ENCODE results near the gene PRAME. TPM values are rescaled to one million over a fixed set of nuclear protein-coding genes. Genes with fewer than 3 reads are reported as not detected.

The PRAME gene
- total and polyA plus RNA-seq, 2 experiments from 2014 or later, result not detected

- 44 to 50% methylated on average over 5 of the region's 5 CpGs for WGBS, 2 experiments (ENCODE audit: low coverage in 1 of 2, low lambda C conversion rate in 2 of 2, missing lambda C conversion rate in 2 of 2)
- H3K4me2 ChIP-seq (ENCODE audit: unreplicated experiment), result no peak overlapping the region
- H3K4me3 ChIP-seq, result no peak overlapping the region
- H3K4me1 ChIP-seq (ENCODE audit: insufficient read depth), result no peaks in the 10 kb centered on the region
- no peak overlapping the region for H3K9ac ChIP-seq
- no peak for DNase-seq
- TF ChIP-seq EZH2 (IDR thresholded peaks at IDR 0.05; ENCODE audit: insufficient read depth, poor library complexity, severe bottlenecking) (no peak), EZH2phosphoT487 (IDR thresholded peaks at IDR 0.05; ENCODE audit: insufficient read depth, low read depth) (no peak)
- no peaks in the 10 kb centered on the region for H4K20me1 ChIP-seq (ENCODE audit: insufficient read depth)
- no peak overlapping the region for H2AFZ ChIP-seq
- H3K27me3 ChIP-seq (replicated peaks; ENCODE audit: insufficient read depth), result peaks cover 30% of the 10 kb centered on the region
- no peaks in the 10 kb centered on the region for H3K9me3 ChIP-seq (ENCODE audit: low read depth)
- H3F3A ChIP-seq (ENCODE audit: insufficient read depth), result no peaks in the 10 kb centered on the region
- no peak overlapping the region for H3K27ac ChIP-seq
- H3K9me2 ChIP-seq (ENCODE audit: insufficient read depth), result no peaks in the 10 kb centered on the region
- no peaks in the 10 kb centered on the region for H3K79me2 ChIP-seq (ENCODE audit: insufficient read depth)
- in situ Hi-C loops (cut with MboI), result no loop called here
- H3K36me3 ChIP-seq (ENCODE audit: low read depth), result no peaks in the 10 kb centered on the region
Observed at GRCh38 chr22:22595001-22595835, 36.2 kb upstream of the PRAME start.

DNA sequence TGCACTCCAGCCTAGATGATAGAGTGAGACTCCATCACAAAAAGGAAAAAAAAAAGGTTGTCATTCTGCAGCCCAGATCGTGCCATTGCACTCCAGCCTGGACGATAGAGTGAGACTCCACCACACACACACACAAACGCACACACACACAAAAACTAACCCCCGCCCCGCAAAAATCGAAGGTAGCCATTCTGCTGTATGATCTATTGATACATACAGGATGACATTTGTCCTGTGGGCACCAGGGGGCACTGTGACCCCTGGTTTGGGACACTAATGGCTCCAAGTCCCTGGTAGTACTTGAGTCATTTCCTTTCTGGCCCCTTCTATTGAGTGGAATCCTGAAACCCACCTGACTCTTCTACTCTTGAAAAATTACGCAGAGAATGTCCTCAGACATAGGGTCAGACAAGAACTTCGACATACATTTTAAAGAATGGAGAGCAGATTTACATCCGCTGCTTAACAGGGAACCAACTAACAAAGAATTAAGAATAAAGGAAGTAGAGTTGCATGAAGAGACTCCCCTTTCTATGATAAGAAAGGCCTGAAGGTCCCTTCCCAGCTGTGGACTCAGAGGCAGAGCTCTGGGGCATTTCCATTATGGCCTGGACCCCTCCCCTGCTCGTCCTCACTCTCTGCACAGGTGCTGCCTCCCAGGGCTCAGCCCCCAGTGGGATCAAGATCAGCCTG, 35.0 kb upstream of the PRAME start:
- Histone ChIP-seq H3K27me3 (replicated peaks; ENCODE audit: insufficient read depth) (peaks cover 38% of the 10 kb centered on the region), H3K9ac (no peak overlapping the region), H3K36me3 (ENCODE audit: low read depth) (no peaks in the 10 kb centered on the region), H2AFZ (no peak overlapping the region), H3K4me1 (ENCODE audit: insufficient read depth) (no peaks in the 10 kb centered on the region), H3K9me3 (ENCODE audit: low read depth) (no peaks in the 10 kb centered on the region), H3K4me2 (ENCODE audit: unreplicated experiment) (no peak overlapping the region), H4K20me1 (ENCODE audit: insufficient read depth) (no peaks in the 10 kb centered on the region), H3K27ac (no peak overlapping the region), H3K9me2 (ENCODE audit: insufficient read depth) (no peaks in the 10 kb centered on the region), H3K4me3 (no peak overlapping the region), H3K79me2 (ENCODE audit: insufficient read depth) (no peaks in the 10 kb centered on the region), H3F3A (ENCODE audit: insufficient read depth) (no peaks in the 10 kb centered on the region)
- DNase-seq, result peak; percentile 58
- TF ChIP-seq EZH2phosphoT487 (IDR thresholded peaks at IDR 0.05; ENCODE audit: insufficient read depth, low read depth), result no peak
- no peak for TF ChIP-seq EZH2 (IDR thresholded peaks at IDR 0.05; ENCODE audit: insufficient read depth, poor library complexity, severe bottlenecking)
- in situ Hi-C loops (cut with MboI), result no loop called here
- WGBS, 2 experiments (ENCODE audit: low coverage in 1 of 2, low lambda C conversion rate in 2 of 2, missing lambda C conversion rate in 2 of 2), result 38 to 39% methylated on average over 10 of the region's 10 CpGs

DNA sequence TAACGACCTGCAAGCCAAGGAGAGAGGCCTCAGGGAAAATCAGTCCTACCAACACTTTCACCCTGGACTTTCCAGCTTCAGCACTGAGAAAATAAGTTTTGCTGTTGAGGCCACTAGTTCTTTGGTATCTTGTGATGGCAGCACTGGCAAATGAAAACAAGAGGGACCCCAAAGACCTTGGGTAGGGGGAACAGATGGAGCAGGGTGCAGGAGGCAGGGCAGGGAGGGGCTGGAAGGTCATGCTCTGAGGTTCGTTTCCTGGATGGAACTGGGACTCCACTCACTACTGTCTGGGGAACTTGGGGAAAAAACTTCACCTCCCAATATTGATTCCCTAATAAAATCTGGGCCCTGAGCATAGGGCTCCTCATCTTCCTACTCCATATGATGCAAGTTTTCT, 34.2 kb upstream of the PRAME start:
- H2AFZ ChIP-seq, result no peak overlapping the region
- no peaks in the 10 kb centered on the region for H3K4me1 ChIP-seq (ENCODE audit: insufficient read depth)
- H3K9me3 ChIP-seq (ENCODE audit: low read depth), result no peaks in the 10 kb centered on the region
- H3K79me2 ChIP-seq (ENCODE audit: insufficient read depth), result no peaks in the 10 kb centered on the region
- DNase-seq, result no peak
- TF ChIP-seq EZH2phosphoT487 (IDR thresholded peaks at IDR 0.05; ENCODE audit: insufficient read depth, low read depth), result no peak
- TF ChIP-seq EZH2 (IDR thresholded peaks at IDR 0.05; ENCODE audit: insufficient read depth, poor library complexity, severe bottlenecking), result no peak
- 11 to 19% methylated on average over 2 of the region's 2 CpGs for WGBS, 2 experiments (ENCODE audit: low coverage in 1 of 2, low lambda C conversion rate in 2 of 2, missing lambda C conversion rate in 2 of 2)
- in situ Hi-C loops (cut with MboI), result no loop called here
- H3K27ac ChIP-seq, result no peak overlapping the region
- no peaks in the 10 kb centered on the region for H3F3A ChIP-seq (ENCODE audit: insufficient read depth)
- no peak overlapping the region for H3K9ac ChIP-seq
- no peak overlapping the region for H3K4me2 ChIP-seq (ENCODE audit: unreplicated experiment)
- H3K9me2 ChIP-seq (ENCODE audit: insufficient read depth), result no peaks in the 10 kb centered on the region
- H3K27me3 ChIP-seq (replicated peaks; ENCODE audit: insufficient read depth), result peaks cover 44% of the 10 kb centered on the region
- no peaks in the 10 kb centered on the region for H3K36me3 ChIP-seq (ENCODE audit: low read depth)
- no peaks in the 10 kb centered on the region for H4K20me1 ChIP-seq (ENCODE audit: insufficient read depth)
- H3K4me3 ChIP-seq, result no peak overlapping the region

- 17 to 20% methylated on average over 8 of the region's 8 CpGs for WGBS, 2 experiments (ENCODE audit: low coverage in 1 of 2, low lambda C conversion rate in 2 of 2, missing lambda C conversion rate in 2 of 2)
- no peak overlapping the region for H3K4me3 ChIP-seq
- no peaks in the 10 kb centered on the region for H4K20me1 ChIP-seq (ENCODE audit: insufficient read depth)
- no peak overlapping the region for H3K9ac ChIP-seq
- H2AFZ ChIP-seq, result no peak overlapping the region
- DNase-seq, result peak; percentile 17
- H3K27me3 ChIP-seq (replicated peaks; ENCODE audit: insufficient read depth), result peaks cover 46% of the 10 kb centered on the region
- in situ Hi-C loops (cut with MboI), result no loop called here
- H3K79me2 ChIP-seq (ENCODE audit: insufficient read depth), result no peaks in the 10 kb centered on the region
- H3K36me3 ChIP-seq (ENCODE audit: low read depth), result no peaks in the 10 kb centered on the region
- no peak for TF ChIP-seq EZH2 (IDR thresholded peaks at IDR 0.05; ENCODE audit: insufficient read depth, poor library complexity, severe bottlenecking)
- no peak for TF ChIP-seq EZH2phosphoT487 (IDR thresholded peaks at IDR 0.05; ENCODE audit: insufficient read depth, low read depth)
- no peaks in the 10 kb centered on the region for H3K9me3 ChIP-seq (ENCODE audit: low read depth)
- no peak overlapping the region for H3K27ac ChIP-seq
- no peaks in the 10 kb centered on the region for H3K4me1 ChIP-seq (ENCODE audit: insufficient read depth)
- H3K9me2 ChIP-seq (ENCODE audit: insufficient read depth), result no peaks in the 10 kb centered on the region
- H3F3A ChIP-seq (ENCODE audit: insufficient read depth), result no peaks in the 10 kb centered on the region
- no peak overlapping the region for H3K4me2 ChIP-seq (ENCODE audit: unreplicated experiment)
Observed at GRCh38 chr22:22591348-22592299, 32.6 kb upstream of the PRAME start.
